GM23338 (cell line): Measurements from ENCODE around the gene IL20RB. TPM values are rescaled to one million over a fixed set of nuclear protein-coding genes. Genes with fewer than 3 reads are reported as not detected.
A peak's percentile ranks its signal among the peaks of the same experiment; 100 is the strongest.

Experiments
- ATAC-seq: fragments of 200-7000 bp; cut with Tn5 transposase; 3 replicates; pipeline ENCODE4 v1.9.1; 2020
- DNase-seq: peaks from one replicate; pipeline ENCODE4 v3.0.0-alpha.2; 2015; ENCODE audit warnings: low spot score
- H2AFZ ChIP-seq: fragments of 200-600 bp; sonication (generic); 2 replicates; pipeline ENCODE4 v1.8.0; 2016; ENCODE audit warnings: antibody characterized with exemption, mild to moderate bottlenecking, moderate library complexity
- H3F3A ChIP-seq: fragments of 200-600 bp; sonication (generic); replicated peaks from 2 replicates; pipeline ENCODE4 v1.8.0; 2017; ENCODE audit warnings: antibody characterized with exemption, mixed run types, low read depth
- H3K27ac ChIP-seq: fragments of 200-600 bp; sonication (generic); 2 replicates; pipeline ENCODE4 v1.6.1; 2016; ENCODE audit warnings: low read depth
- H3K27me3 ChIP-seq: fragments of 200-600 bp; sonication (generic); 2 replicates; pipeline ENCODE4 v1.8.0; 2016; ENCODE audit warnings: mild to moderate bottlenecking, mixed run types, moderate library complexity; ENCODE audit not compliant: insufficient read depth
- H3K36me3 ChIP-seq: fragments of 200-600 bp; sonication (generic); 2 replicates; pipeline ENCODE4 v1.8.0; 2016; ENCODE audit warnings: mild to moderate bottlenecking; ENCODE audit not compliant: insufficient read depth
- H3K4me1 ChIP-seq: fragments of 200-600 bp; sonication (generic); 2 replicates; pipeline ENCODE4 v1.8.0; 2016; ENCODE audit warnings: mild to moderate bottlenecking, moderate library complexity; ENCODE audit not compliant: insufficient read depth
- H3K4me2 ChIP-seq: fragments of 200-600 bp; sonication (generic); 2 replicates; pipeline ENCODE4 v1.7.1; 2017; ENCODE audit warnings: mixed run types
- H3K4me3 ChIP-seq: fragments of 200-600 bp; sonication (generic); 2 replicates; pipeline ENCODE4 v1.6.1; 2016; ENCODE audit warnings: mixed run types
- H3K79me2 ChIP-seq: fragments of 200-600 bp; sonication (generic); replicated peaks from 2 replicates; pipeline ENCODE4 v1.8.0; 2017; ENCODE audit warnings: mild to moderate bottlenecking; ENCODE audit not compliant: insufficient read depth
- H3K9me2 ChIP-seq: fragments of 200-600 bp; sonication (generic); 2 replicates; pipeline ENCODE4 v1.8.0; 2017; ENCODE audit not compliant: insufficient read depth
- H4K20me1 ChIP-seq: fragments of 200-600 bp; sonication (generic); replicated peaks from 2 replicates; pipeline ENCODE4 v1.8.0; 2017; ENCODE audit warnings: mild to moderate bottlenecking; ENCODE audit not compliant: insufficient read depth
- H3K27ac Mint-ChIP-seq: 2 replicates; pipeline ENCODE4 v1.8.0; 2020; ENCODE audit warnings: inconsistent platforms, mild to moderate bottlenecking, moderate library complexity, mixed read lengths
- H3K27me3 Mint-ChIP-seq: 3 replicates; pipeline ENCODE4 v1.8.0; 2022; ENCODE audit warnings: low read depth, mild to moderate bottlenecking, moderate library complexity, mixed read lengths, inconsistent platforms; ENCODE audit not compliant: insufficient read depth, poor library complexity
- H3K36me3 Mint-ChIP-seq: 3 replicates; pipeline ENCODE4 v1.8.0; 2021; ENCODE audit warnings: low read depth, mild to moderate bottlenecking, inconsistent platforms, moderate library complexity, mixed read lengths
- H3K4me1 Mint-ChIP-seq: 3 replicates; pipeline ENCODE4 v1.8.0; 2020; ENCODE audit warnings: mild to moderate bottlenecking, inconsistent platforms, mixed read lengths
- H3K4me3 Mint-ChIP-seq: 3 replicates; pipeline ENCODE4 v1.8.0; 2021; ENCODE audit warnings: moderate library complexity, mild to moderate bottlenecking, inconsistent platforms, mixed read lengths
- H3K9me3 Mint-ChIP-seq: 3 replicates; pipeline ENCODE4 v1.8.0; 2020; ENCODE audit warnings: moderate library complexity, mild to moderate bottlenecking, inconsistent platforms, mixed read lengths
- NANOG ChIP-seq: IDR thresholded peaks from 2 replicates; pipeline ENCODE4 v1.6.1; 2016; ENCODE audit warnings: antibody characterized with exemption, borderline replicate concordance
- POLR2AphosphoS5 ChIP-seq: IDR thresholded peaks from 2 replicates; pipeline ENCODE4 v1.6.1; 2016; ENCODE audit warnings: antibody characterized with exemption, low read depth
- ZNF114 ChIP-seq: fragments of 250-450 bp; sonication (Bioruptor Pico); IDR thresholded peaks from 2 replicates; pipeline ENCODE4 v1.5.0; 2020; ENCODE audit warnings: mild to moderate bottlenecking, moderate library complexity
- polyA plus RNA-seq: library from polyadenylated mRNA; unstranded; fragments of >200 nt; fragmentation: Nextera tagmentation; extraction: Ambion mirVana; gene quantifications from 2 replicates; pipeline ENCODE4 v1.2.1, GENCODE V29; 2016
- total RNA-seq: library from RNA; depleted of rRNA; stranded (reverse); fragments of >200 nt; shearing (Covaris generic); gene quantifications from 2 replicates; pipeline ENCODE4 v1.2.3, GENCODE V29; 2014
- TF ChIP-seq, protein P1 (sequence below): fragments of 250-450 bp; sonication (Bioruptor Pico); IDR thresholded peaks from 2 replicates; pipeline ENCODE4 v1.5.0; 2020; ENCODE audit warnings: mild to moderate bottlenecking, moderate library complexity
- TF ChIP-seq, protein P2 (sequence below), 2 experiments: fragments of 200-600 bp in 1 of 2; sonication (generic) in 1 of 2; conservative IDR thresholded peaks; 2 replicates each; pipeline versions ENCODE4 v1.5.1 to v1.6.1; 2016 to 2017; ENCODE audit warnings: antibody characterized with exemption in 2 of 2, low read depth in 2 of 2, mild to moderate bottlenecking in 2 of 2, moderate library complexity in 1 of 2
- TF ChIP-seq, protein P3 (sequence below): IDR thresholded peaks from 2 replicates; pipeline ENCODE4 v1.6.1; 2016; ENCODE audit warnings: antibody characterized with exemption

IL20RB gene
- total and polyA plus RNA-seq, 2 experiments from 2014 or later, result 1.7 to 4.6 TPM

DNA sequence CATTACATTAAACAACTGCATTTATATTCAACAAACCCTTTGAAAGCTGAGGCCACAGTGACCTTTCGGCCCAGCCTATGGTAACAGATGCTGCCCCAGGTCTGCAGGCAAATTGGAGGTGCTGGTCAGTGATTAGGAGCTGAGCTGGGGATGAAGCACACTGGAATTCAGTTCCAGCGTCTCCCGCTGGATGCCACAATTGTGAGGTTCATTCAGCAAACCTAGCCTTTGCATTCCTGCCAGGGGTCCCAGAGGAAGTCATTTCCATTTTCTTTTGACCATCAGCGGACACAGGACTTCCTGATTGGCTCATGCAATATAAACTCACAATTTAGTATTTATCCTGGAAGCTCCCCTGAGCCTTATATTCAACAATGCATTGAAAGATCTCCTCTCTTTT lies 89.5 kb downstream of the IL20RB start:
- no peak overlapping the region for H3K4me3 Mint-ChIP-seq
- no peaks in the 10 kb centered on the region for H3K27me3 ChIP-seq
- TF ChIP-seq POLR2AphosphoS5, result no peak
- TF ChIP-seq NANOG, result no peak
- TF ChIP-seq, protein P1, sequence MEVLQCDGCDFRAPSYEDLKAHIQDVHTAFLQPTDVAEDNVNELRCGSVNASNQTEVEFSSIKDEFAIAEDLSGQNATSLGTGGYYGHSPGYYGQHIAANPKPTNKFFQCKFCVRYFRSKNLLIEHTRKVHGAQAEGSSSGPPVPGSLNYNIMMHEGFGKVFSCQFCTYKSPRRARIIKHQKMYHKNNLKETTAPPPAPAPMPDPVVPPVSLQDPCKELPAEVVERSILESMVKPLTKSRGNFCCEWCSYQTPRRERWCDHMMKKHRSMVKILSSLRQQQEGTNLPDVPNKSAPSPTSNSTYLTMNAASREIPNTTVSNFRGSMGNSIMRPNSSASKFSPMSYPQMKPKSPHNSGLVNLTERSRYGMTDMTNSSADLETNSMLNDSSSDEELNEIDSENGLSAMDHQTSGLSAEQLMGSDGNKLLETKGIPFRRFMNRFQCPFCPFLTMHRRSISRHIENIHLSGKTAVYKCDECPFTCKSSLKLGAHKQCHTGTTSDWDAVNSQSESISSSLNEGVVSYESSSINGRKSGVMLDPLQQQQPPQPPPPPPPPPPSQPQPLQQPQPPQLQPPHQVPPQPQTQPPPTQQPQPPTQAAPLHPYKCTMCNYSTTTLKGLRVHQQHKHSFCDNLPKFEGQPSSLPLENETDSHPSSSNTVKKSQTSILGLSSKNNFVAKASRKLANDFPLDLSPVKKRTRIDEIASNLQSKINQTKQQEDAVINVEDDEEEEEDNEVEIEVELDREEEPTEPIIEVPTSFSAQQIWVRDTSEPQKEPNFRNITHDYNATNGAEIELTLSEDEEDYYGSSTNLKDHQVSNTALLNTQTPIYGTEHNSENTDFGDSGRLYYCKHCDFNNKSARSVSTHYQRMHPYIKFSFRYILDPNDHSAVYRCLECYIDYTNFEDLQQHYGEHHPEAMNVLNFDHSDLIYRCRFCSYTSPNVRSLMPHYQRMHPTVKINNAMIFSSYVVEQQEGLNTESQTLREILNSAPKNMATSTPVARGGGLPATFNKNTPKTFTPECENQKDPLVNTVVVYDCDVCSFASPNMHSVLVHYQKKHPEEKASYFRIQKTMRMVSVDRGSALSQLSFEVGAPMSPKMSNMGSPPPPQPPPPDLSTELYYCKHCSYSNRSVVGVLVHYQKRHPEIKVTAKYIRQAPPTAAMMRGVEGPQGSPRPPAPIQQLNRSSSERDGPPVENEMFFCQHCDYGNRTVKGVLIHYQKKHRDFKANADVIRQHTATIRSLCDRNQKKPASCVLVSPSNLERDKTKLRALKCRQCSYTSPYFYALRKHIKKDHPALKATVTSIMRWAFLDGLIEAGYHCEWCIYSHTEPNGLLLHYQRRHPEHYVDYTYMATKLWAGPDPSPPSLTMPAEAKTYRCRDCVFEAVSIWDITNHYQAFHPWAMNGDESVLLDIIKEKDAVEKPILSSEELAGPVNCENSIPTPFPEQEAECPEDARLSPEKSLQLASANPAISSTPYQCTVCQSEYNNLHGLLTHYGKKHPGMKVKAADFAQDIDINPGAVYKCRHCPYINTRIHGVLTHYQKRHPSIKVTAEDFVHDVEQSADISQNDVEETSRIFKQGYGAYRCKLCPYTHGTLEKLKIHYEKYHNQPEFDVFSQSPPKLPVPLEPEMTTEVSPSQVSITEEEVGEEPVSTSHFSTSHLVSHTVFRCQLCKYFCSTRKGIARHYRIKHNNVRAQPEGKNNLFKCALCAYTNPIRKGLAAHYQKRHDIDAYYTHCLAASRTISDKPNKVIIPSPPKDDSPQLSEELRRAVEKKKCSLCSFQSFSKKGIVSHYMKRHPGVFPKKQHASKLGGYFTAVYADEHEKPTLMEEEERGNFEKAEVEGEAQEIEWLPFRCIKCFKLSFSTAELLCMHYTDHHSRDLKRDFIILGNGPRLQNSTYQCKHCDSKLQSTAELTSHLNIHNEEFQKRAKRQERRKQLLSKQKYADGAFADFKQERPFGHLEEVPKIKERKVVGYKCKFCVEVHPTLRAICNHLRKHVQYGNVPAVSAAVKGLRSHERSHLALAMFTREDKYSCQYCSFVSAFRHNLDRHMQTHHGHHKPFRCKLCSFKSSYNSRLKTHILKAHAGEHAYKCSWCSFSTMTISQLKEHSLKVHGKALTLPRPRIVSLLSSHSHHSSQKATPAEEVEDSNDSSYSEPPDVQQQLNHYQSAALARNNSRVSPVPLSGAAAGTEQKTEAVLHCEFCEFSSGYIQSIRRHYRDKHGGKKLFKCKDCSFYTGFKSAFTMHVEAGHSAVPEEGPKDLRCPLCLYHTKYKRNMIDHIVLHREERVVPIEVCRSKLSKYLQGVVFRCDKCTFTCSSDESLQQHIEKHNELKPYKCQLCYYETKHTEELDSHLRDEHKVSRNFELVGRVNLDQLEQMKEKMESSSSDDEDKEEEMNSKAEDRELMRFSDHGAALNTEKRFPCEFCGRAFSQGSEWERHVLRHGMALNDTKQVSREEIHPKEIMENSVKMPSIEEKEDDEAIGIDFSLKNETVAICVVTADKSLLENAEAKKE (CRISPR knock-in tag), result peak; percentile 81
- TF ChIP-seq, protein P2, sequence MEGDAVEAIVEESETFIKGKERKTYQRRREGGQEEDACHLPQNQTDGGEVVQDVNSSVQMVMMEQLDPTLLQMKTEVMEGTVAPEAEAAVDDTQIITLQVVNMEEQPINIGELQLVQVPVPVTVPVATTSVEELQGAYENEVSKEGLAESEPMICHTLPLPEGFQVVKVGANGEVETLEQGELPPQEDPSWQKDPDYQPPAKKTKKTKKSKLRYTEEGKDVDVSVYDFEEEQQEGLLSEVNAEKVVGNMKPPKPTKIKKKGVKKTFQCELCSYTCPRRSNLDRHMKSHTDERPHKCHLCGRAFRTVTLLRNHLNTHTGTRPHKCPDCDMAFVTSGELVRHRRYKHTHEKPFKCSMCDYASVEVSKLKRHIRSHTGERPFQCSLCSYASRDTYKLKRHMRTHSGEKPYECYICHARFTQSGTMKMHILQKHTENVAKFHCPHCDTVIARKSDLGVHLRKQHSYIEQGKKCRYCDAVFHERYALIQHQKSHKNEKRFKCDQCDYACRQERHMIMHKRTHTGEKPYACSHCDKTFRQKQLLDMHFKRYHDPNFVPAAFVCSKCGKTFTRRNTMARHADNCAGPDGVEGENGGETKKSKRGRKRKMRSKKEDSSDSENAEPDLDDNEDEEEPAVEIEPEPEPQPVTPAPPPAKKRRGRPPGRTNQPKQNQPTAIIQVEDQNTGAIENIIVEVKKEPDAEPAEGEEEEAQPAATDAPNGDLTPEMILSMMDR (conservative IDR thresholded peaks at IDR 0.05; ENCODE audit: low read depth in 2 of 2), result peak in 1 of 2 experiments; percentile 29; a peak in 1 of 4 replicates
- TF ChIP-seq ZNF114 (CRISPR knock-in tag), result no peak
- TF ChIP-seq, protein P3, sequence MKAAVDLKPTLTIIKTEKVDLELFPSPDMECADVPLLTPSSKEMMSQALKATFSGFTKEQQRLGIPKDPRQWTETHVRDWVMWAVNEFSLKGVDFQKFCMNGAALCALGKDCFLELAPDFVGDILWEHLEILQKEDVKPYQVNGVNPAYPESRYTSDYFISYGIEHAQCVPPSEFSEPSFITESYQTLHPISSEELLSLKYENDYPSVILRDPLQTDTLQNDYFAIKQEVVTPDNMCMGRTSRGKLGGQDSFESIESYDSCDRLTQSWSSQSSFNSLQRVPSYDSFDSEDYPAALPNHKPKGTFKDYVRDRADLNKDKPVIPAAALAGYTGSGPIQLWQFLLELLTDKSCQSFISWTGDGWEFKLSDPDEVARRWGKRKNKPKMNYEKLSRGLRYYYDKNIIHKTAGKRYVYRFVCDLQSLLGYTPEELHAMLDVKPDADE, result 0 out of 2 replicates have a peak, but pooled peaks have one; percentile 11
- H3K9me2 ChIP-seq, result no peaks in the 10 kb centered on the region
- H3K36me3 ChIP-seq, result no peaks in the 10 kb centered on the region
- no peak overlapping the region for H3K4me3 ChIP-seq
- no peaks in the 10 kb centered on the region; the same call in 2 of the 3 replicates for H3K9me3 Mint-ChIP-seq
- DNase-seq (peak; percentile 68), ATAC-seq (peak; percentile 94)
- no peaks in the 10 kb centered on the region for H3F3A ChIP-seq
- peaks cover 4% of the 10 kb centered on the region for H3K27me3 Mint-ChIP-seq
- H3K79me2 ChIP-seq, result no peaks in the 10 kb centered on the region
- no peak overlapping the region for H3K27ac ChIP-seq
- no peaks in the 10 kb centered on the region for H4K20me1 ChIP-seq
- H3K4me2 ChIP-seq, result no peak overlapping the region
- peaks cover 21% of the 10 kb centered on the region for H3K4me1 Mint-ChIP-seq
- peak overlapping the region; percentile 9; the same call in 1 of the 2 replicates for H3K27ac Mint-ChIP-seq
- H3K4me1 ChIP-seq, result peaks cover 18% of the 10 kb centered on the region; the same call in 1 of the 2 replicates
- H2AFZ ChIP-seq, result 0 out of 2 replicates have a peak overlapping the region, but pooled peaks have one; percentile 8
- H3K36me3 Mint-ChIP-seq, result no peaks in the 10 kb centered on the region; the same call in 2 of the 3 replicates
